ENCODE measurements around the gene MYO3B.

GRCh38 chr2:170190172-170190571, 12.2 kb downstream of the MYO3B start:
- no peak for TF ChIP-seq EZH2 (IDR thresholded peaks at IDR 0.05; ENCODE audit: borderline replicate concordance, low read depth, low read length, severe bottlenecking)
- TF ChIP-seq, protein P1, sequence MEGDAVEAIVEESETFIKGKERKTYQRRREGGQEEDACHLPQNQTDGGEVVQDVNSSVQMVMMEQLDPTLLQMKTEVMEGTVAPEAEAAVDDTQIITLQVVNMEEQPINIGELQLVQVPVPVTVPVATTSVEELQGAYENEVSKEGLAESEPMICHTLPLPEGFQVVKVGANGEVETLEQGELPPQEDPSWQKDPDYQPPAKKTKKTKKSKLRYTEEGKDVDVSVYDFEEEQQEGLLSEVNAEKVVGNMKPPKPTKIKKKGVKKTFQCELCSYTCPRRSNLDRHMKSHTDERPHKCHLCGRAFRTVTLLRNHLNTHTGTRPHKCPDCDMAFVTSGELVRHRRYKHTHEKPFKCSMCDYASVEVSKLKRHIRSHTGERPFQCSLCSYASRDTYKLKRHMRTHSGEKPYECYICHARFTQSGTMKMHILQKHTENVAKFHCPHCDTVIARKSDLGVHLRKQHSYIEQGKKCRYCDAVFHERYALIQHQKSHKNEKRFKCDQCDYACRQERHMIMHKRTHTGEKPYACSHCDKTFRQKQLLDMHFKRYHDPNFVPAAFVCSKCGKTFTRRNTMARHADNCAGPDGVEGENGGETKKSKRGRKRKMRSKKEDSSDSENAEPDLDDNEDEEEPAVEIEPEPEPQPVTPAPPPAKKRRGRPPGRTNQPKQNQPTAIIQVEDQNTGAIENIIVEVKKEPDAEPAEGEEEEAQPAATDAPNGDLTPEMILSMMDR (IDR thresholded peaks at IDR 0.05; ENCODE audit: borderline replicate concordance, extremely low read depth, low read length, poor library complexity, severe bottlenecking), result no peak

Data from DND-41 (cell line).